DMS 273 treated with DMSO at 0.1 percent for 48 hours (cell line): Measurements from ENCODE around the gene MASP1.

ENCODE experiments used
- DNase-seq: peaks from one replicate; lab custom pipeline; 2025; lab: John Stamatoyannopoulos, UW

The MASP1 gene

GRCh38 chr3:187293516-187294430 lies 2.2 kb upstream of the MASP1 start:
- DNase-seq: no peak

- DNase-seq: no peak
Measured at GRCh38 chr3:187292631-187293515, 1.3 kb upstream of the MASP1 start.

- DNase-seq: no peak
Measured at GRCh38 chr3:187292181-187292580, 644 bp upstream of the MASP1 start.

GRCh38 chr3:187291001-187291511 lies 481 bp downstream of the MASP1 start:
- no peak for DNase-seq

- DNase-seq: no peak
Measured at GRCh38 chr3:187290503-187290902, 1.0 kb downstream of the MASP1 start.

GRCh38 chr3:187288855-187289605 lies 2.5 kb downstream of the MASP1 start:
- DNase-seq: no peak

- no peak for DNase-seq
Measured at GRCh38 chr3:187288131-187288854, 3.2 kb downstream of the MASP1 start.

GRCh38 chr3:187287256-187287655 lies 4.3 kb downstream of the MASP1 start:
- no peak for DNase-seq

- no peak for DNase-seq
Measured at GRCh38 chr3:187286467-187287059, 5.0 kb downstream of the MASP1 start.

GRCh38 chr3:187281191-187281714 lies 10.3 kb downstream of the MASP1 start:
- DNase-seq: no peak

GRCh38 chr3:187280644-187281043 lies 10.9 kb downstream of the MASP1 start:
- DNase-seq: no peak

- no peak for DNase-seq
Measured at GRCh38 chr3:187277129-187277462, 14.4 kb downstream of the MASP1 start.

- no peak for DNase-seq
Measured at GRCh38 chr3:187276397-187277128, 15.0 kb downstream of the MASP1 start.

- no peak for DNase-seq
Measured at GRCh38 chr3:187274977-187275338, 16.6 kb downstream of the MASP1 start.

GRCh38 chr3:187274315-187274976 lies 17.1 kb downstream of the MASP1 start:
- no peak for DNase-seq

- no peak for DNase-seq
Measured at GRCh38 chr3:187271582-187271981, 20.0 kb downstream of the MASP1 start.

GRCh38 chr3:187269486-187269885 lies 22.1 kb downstream of the MASP1 start:
- DNase-seq: no peak

GRCh38 chr3:187267306-187267705 lies 24.2 kb downstream of the MASP1 start:
- no peak for DNase-seq

- no peak for DNase-seq
Measured at GRCh38 chr3:187266691-187267090, 24.8 kb downstream of the MASP1 start.
